ACC112 (cell line): ENCODE results near the gene TSHZ2.
"Not testable (repeated sequence)": the region's sequence is repeated elsewhere in the genome, so short reads cannot be mapped to it uniquely, and the experiment has no call there.

Experiments used
- H2AFZ ChIP-seq: fragments of 200-600 bp; sonication (generic); one replicate; pipeline ENCODE4 v1.6.0; 2017; ENCODE audit warnings: antibody characterized with exemption, low read length; ENCODE audit not compliant: unreplicated experiment
- H3K27ac ChIP-seq: fragments of 200-600 bp; sonication (generic); 2 replicates; pipeline ENCODE4 v1.5.1; 2014; ENCODE audit warnings: low read depth, mild to moderate bottlenecking, antibody characterized with exemption, low read length, moderate library complexity
- H3K27me3 ChIP-seq: fragments of 200-600 bp; sonication (generic); 2 replicates; pipeline ENCODE4 v1.6.1; 2014; ENCODE audit warnings: mild to moderate bottlenecking, antibody characterized with exemption, low read length, moderate library complexity, mixed read lengths; ENCODE audit not compliant: insufficient read depth
- H3K36me3 ChIP-seq: fragments of 200-600 bp; sonication (generic); 2 replicates; pipeline ENCODE4 v1.6.1; 2016; ENCODE audit warnings: mild to moderate bottlenecking, antibody characterized with exemption, low read length, moderate library complexity, mixed read lengths; ENCODE audit not compliant: insufficient read depth
- H3K4me1 ChIP-seq: fragments of 200-600 bp; sonication (generic); one replicate; pipeline ENCODE4 v1.6.1; 2016; ENCODE audit warnings: low read length, mixed read lengths; ENCODE audit not compliant: insufficient read depth, unreplicated experiment, control insufficient read depth
- H3K4me3 ChIP-seq: fragments of 200-600 bp; sonication (generic); 2 replicates; pipeline ENCODE4 v1.5.1; 2014; ENCODE audit warnings: mild to moderate bottlenecking, low read depth, low read length
- H3K79me2 ChIP-seq: fragments of 200-600 bp; sonication (generic); one replicate; pipeline ENCODE4 v1.6.0; 2016; ENCODE audit warnings: low read length; ENCODE audit not compliant: control insufficient read depth, unreplicated experiment, insufficient read depth

The TSHZ2 gene

DNA sequence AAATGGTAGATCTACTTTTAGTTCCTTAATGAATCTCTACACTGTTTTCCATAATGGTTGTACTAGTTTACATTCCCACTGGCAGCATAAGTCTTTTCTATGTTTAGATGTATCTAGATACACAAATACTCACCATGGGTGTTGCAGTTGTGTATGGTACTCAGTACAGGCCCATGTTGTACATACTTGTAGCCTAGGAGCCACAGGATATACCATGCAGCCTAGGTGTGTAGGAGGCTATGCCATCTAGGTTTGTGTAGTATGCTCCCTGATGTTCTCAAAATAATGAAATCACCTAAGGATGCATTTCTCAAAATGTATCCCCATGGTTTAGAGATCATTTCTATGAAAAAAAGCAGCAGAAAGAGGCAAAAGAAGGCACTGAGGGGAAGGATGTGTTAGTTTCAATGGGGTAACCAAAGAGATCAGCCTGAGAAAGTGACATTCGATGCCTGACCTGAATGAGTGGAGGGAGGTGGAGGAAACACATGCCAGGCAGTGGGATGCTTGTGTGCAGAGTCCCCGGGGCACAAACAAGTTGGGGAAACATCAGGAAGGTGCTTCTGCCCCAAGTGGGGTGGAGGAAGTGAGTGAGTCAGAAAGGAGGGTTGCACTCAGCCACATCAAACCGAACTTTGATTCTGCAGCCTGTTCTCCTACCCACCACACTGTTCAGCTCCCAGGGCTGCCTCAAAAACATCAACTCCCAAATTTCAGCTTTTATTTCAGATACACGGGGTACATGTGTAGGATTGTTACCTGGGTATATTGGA is 430.3 kb downstream of the TSHZ2 start:
- no peaks in the 10 kb centered on the region for H3K27me3 ChIP-seq
- no peak overlapping the region for H3K4me3 ChIP-seq
- H3K27ac ChIP-seq, result no peak overlapping the region
- H3K79me2 ChIP-seq, result no peaks in the 10 kb centered on the region
- H2AFZ ChIP-seq, result no peak overlapping the region
- no peaks in the 10 kb centered on the region for H3K4me1 ChIP-seq
- no peaks in the 10 kb centered on the region for H3K36me3 ChIP-seq

- no peak overlapping the region for H3K4me3 ChIP-seq
- H3K27me3 ChIP-seq, result no peaks in the 10 kb centered on the region
- no peaks in the 10 kb centered on the region for H3K4me1 ChIP-seq
- H3K36me3 ChIP-seq, result no peaks in the 10 kb centered on the region
- no peak overlapping the region for H3K27ac ChIP-seq
- no peaks in the 10 kb centered on the region for H3K79me2 ChIP-seq
- no peak overlapping the region for H2AFZ ChIP-seq
Measured at GRCh38 chr20:53403029-53403428, 430.9 kb downstream of the TSHZ2 start.

- no peaks in the 10 kb centered on the region for H3K36me3 ChIP-seq
- no peaks in the 10 kb centered on the region for H3K4me1 ChIP-seq
- no peak overlapping the region for H3K27ac ChIP-seq
- H2AFZ ChIP-seq, result no peak overlapping the region
- H3K27me3 ChIP-seq, result no peaks in the 10 kb centered on the region
- H3K79me2 ChIP-seq, result no peaks in the 10 kb centered on the region
- H3K4me3 ChIP-seq, result no peak overlapping the region
Measured at GRCh38 chr20:53405139-53405538, 433.0 kb downstream of the TSHZ2 start.

DNA sequence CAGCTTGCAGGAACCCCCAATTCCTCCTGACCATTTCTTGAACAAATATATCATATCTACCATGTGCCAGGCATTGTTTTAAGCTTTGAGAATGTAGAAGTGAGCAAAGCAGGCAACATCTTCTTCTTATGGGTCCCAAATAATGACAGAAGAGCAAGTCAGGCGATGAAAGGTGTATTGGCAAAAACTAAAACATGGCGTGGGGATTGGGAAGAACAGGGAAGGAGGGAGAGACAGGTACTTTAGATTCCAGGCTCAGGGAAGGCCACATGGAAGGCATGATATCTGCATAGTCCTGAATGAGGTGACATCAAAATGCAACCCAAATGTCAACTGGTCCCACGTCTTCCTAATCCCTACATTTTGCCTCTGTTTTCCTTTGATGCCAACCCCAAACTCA is 434.4 kb downstream of the TSHZ2 start:
- no peak overlapping the region for H3K27ac ChIP-seq
- H3K79me2 ChIP-seq, result no peaks in the 10 kb centered on the region
- no peaks in the 10 kb centered on the region for H3K36me3 ChIP-seq
- H3K4me3 ChIP-seq, result no peak overlapping the region
- H3K27me3 ChIP-seq, result no peaks in the 10 kb centered on the region
- H2AFZ ChIP-seq, result no peak overlapping the region
- H3K4me1 ChIP-seq, result no peaks in the 10 kb centered on the region

GRCh38 chr20:53408691-53409446 is 436.7 kb downstream of the TSHZ2 start:
- H3K4me1 ChIP-seq, result no peaks in the 10 kb centered on the region
- H3K4me3 ChIP-seq, result no peak overlapping the region
- H3K36me3 ChIP-seq, result no peaks in the 10 kb centered on the region
- H2AFZ ChIP-seq, result no peak overlapping the region
- H3K79me2 ChIP-seq, result no peaks in the 10 kb centered on the region
- no peak overlapping the region for H3K27ac ChIP-seq
- H3K27me3 ChIP-seq, result no peaks in the 10 kb centered on the region

- Histone ChIP-seq H3K4me1 (no peaks in the 10 kb centered on the region), H3K79me2 (no peaks in the 10 kb centered on the region), H3K27me3 (no peaks in the 10 kb centered on the region), H3K4me3 (no peak overlapping the region), H3K36me3 (no peaks in the 10 kb centered on the region), H2AFZ (no peak overlapping the region), H3K27ac (no peak overlapping the region)
Measured at GRCh38 chr20:53409447-53409717, 437.2 kb downstream of the TSHZ2 start.

DNA sequence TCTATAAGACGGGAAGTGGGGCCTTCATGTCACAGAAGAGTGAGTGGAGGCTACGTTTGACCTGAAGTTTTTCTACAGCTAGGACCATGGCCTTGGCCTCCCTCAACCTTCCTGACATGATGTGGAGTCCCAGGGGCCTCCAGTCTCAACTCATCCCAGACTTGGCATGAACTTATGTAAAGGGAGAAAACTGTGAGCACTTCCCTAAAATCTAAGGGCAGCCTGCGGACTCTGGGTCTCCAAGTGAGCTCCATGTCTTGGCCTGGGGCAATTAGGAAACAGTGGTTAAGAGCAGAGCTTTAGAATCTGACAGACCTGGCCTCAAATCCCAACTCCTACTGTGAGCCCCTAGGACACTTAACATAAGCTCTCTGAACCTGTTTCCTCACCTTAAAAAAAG is 439.0 kb downstream of the TSHZ2 start:
- Histone ChIP-seq H3K36me3 (no peaks in the 10 kb centered on the region), H3K27ac (no peak overlapping the region), H3K79me2 (no peaks in the 10 kb centered on the region), H3K4me3 (no peak overlapping the region), H3K27me3 (no peaks in the 10 kb centered on the region), H3K4me1 (no peaks in the 10 kb centered on the region), H2AFZ (no peak overlapping the region)

- H3K4me3 ChIP-seq, result no peak overlapping the region
- H3K36me3 ChIP-seq, result no peaks in the 10 kb centered on the region
- H2AFZ ChIP-seq, result no peak overlapping the region
- no peak overlapping the region for H3K27ac ChIP-seq
- H3K79me2 ChIP-seq, result no peaks in the 10 kb centered on the region
- H3K4me1 ChIP-seq, result no peaks in the 10 kb centered on the region
- no peaks in the 10 kb centered on the region for H3K27me3 ChIP-seq
Measured at GRCh38 chr20:53411891-53412290, 439.7 kb downstream of the TSHZ2 start.

- Histone ChIP-seq H3K4me3 (no peak overlapping the region), H3K27me3 (no peaks in the 10 kb centered on the region)
Measured at GRCh38 chr20:53412577-53413185, 440.5 kb downstream of the TSHZ2 start.

GRCh38 chr20:53413186-53413631 is 441.1 kb downstream of the TSHZ2 start:
- Histone ChIP-seq H3K36me3 (no peaks in the 10 kb centered on the region), H3K79me2 (no peaks in the 10 kb centered on the region), H3K27me3 (no peaks in the 10 kb centered on the region), H3K4me1 (no peaks in the 10 kb centered on the region), H2AFZ (no peak overlapping the region), H3K4me3 (no peak overlapping the region), H3K27ac (no peak overlapping the region)

More at GRCh38 chr20:53412577-53413185, 440.5 kb downstream of the TSHZ2 start:
- H3K79me2 ChIP-seq, result no peaks in the 10 kb centered on the region
- no peak overlapping the region for H2AFZ ChIP-seq
- H3K4me1 ChIP-seq, result no peaks in the 10 kb centered on the region
- H3K36me3 ChIP-seq, result no peaks in the 10 kb centered on the region
- H3K27ac ChIP-seq, result no peak overlapping the region

DNA sequence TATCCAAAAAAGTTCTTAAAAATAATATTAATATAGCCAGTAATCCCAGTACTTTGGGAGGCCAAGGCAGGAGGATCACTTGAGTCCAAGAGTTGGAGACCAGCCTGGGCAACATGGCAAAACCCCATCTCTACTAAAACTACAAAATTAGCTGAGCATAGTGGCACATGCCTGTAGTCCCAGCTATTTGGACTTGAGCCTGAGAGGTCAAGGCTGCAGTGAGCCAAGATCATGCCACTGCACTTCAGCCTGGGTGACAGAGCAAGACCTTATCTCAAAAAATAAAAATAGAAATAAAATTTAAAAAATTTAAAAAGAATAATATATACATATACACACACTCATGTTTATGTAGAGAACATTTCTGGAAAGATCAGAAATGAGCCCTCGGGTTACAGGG is 441.7 kb downstream of the TSHZ2 start:
- H3K79me2 ChIP-seq, H3K4me3 ChIP-seq, H2AFZ ChIP-seq, H3K4me1 ChIP-seq, H3K36me3 ChIP-seq, H3K27me3 ChIP-seq, H3K27ac ChIP-seq: not testable (repeated sequence)
